Tibial nerve (tissue), 4 donors: ENCODE measurements around the gene TMX2.

ENCODE experiments used
- EP300 ChIP-seq, 2 donors: sonication (generic); formaldehyde crosslinking; IDR thresholded peaks; one replicate each; pipeline ENCODE4 v1.6.1; 2017; ENCODE audit warnings: antibody characterized with exemption in 2 of 2, mild to moderate bottlenecking in 1 of 2
- POLR2A ChIP-seq, 2 donors: fragments of 450-650 bp; IDR thresholded peaks; one replicate each; pipeline ENCODE4 v1.6.1; 2017; ENCODE audit warnings: antibody characterized with exemption in 2 of 2, mild to moderate bottlenecking in 2 of 2, moderate library complexity in 2 of 2
- TF ChIP-seq, protein P1 (sequence below), 5 experiments: fragments of 200-600 bp in 3 of 5; fragments of 450-650 bp in 2 of 5; sonication (generic) in 3 of 5; IDR thresholded peaks; one replicate each; pipeline ENCODE4 v1.5.1; 2016 to 2019; ENCODE audit warnings: antibody characterized with exemption in 5 of 5, mild to moderate bottlenecking in 3 of 5, moderate library complexity in 2 of 5

DNA sequence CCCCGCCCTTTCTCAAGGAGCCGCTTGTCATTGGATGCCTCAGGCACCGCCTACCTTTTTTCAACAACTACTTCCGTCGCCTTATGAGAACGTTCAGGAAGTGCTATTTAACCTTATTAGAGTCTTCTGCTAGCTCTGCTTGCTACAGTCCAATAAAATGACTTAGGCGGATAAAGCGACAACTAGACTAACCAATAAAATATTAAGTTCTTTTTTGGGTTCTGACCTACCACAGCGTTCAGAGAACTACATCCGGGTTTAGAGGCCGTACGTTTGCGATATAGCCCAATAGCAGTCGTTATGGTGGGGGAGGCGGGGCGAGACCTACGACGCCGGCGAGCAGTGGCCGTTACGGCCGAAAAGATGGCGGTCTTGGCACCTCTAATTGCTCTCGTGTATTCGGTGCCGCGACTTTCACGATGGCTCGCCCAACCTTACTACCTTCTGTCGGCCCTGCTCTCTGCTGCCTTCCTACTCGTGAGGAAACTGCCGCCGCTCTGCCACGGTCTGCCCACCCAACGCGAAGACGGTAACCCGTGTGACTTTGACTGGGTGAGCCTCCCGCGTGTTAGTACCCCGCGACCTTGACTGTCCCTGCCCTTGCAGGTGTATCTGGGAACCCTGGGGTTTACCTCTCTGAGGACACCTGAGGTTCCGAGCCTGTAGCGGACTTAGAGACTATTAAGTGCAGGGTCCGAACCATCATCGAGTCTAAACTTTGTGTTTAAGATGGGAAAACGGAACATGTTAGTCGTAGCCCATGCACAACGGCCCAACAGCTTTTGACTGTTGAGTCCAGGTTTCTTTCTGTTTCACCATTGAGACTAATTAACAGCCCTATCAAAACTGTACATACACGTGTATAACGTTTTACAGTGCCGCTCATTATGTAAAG lies at the start of gene TMX2:
- TF ChIP-seq, protein P1, sequence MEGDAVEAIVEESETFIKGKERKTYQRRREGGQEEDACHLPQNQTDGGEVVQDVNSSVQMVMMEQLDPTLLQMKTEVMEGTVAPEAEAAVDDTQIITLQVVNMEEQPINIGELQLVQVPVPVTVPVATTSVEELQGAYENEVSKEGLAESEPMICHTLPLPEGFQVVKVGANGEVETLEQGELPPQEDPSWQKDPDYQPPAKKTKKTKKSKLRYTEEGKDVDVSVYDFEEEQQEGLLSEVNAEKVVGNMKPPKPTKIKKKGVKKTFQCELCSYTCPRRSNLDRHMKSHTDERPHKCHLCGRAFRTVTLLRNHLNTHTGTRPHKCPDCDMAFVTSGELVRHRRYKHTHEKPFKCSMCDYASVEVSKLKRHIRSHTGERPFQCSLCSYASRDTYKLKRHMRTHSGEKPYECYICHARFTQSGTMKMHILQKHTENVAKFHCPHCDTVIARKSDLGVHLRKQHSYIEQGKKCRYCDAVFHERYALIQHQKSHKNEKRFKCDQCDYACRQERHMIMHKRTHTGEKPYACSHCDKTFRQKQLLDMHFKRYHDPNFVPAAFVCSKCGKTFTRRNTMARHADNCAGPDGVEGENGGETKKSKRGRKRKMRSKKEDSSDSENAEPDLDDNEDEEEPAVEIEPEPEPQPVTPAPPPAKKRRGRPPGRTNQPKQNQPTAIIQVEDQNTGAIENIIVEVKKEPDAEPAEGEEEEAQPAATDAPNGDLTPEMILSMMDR (IDR thresholded peaks at IDR 0.05): peak in 1 of 5 experiments; percentile 45
- TF ChIP-seq POLR2A (IDR thresholded peaks at IDR 0.05) (peak in 1 of 2 donors; percentile 38), EP300 (IDR thresholded peaks at IDR 0.05) (peak; percentile 73 to 80)
